ENCODE measurements around the gene TMA16. TPM values are rescaled to one million over a fixed set of nuclear protein-coding genes. Genes with fewer than 3 reads are reported as not detected.

The TMA16 gene
- total RNA-seq, 1 donor from 2014 or later = 43.4 TPM

DNA sequence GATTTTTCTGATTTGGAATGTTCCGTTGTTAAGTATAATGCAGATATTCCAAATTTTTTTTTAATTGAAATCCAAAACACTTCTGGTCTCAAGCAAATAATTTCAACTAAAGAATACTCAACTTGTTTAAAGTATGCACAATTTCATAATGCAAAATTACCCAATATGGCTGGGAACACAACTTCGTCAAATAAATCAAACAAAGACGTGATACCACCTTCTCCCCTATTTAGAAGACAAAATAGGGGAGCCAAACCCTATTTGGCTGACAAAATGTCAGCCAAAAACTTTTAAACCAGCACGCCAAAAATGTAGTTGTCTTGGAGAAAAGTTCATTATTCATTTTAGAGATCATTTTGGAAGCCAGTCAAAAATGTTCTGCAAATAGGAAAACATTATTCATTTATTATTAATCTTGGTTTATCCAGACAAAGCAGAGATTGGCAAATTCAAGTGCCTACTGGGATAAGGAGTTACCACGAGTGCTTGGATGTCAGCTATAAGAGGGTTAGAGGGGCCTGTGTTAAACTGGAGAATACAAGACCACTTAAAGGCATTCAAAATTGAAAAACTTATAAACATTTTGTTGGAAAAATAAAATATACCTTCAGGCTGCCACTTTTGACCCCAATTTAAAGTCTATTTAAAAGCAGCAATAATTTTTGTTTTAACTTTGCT lies 17.6 kb upstream of the TMA16 start:
- TF ChIP-seq, protein P1, sequence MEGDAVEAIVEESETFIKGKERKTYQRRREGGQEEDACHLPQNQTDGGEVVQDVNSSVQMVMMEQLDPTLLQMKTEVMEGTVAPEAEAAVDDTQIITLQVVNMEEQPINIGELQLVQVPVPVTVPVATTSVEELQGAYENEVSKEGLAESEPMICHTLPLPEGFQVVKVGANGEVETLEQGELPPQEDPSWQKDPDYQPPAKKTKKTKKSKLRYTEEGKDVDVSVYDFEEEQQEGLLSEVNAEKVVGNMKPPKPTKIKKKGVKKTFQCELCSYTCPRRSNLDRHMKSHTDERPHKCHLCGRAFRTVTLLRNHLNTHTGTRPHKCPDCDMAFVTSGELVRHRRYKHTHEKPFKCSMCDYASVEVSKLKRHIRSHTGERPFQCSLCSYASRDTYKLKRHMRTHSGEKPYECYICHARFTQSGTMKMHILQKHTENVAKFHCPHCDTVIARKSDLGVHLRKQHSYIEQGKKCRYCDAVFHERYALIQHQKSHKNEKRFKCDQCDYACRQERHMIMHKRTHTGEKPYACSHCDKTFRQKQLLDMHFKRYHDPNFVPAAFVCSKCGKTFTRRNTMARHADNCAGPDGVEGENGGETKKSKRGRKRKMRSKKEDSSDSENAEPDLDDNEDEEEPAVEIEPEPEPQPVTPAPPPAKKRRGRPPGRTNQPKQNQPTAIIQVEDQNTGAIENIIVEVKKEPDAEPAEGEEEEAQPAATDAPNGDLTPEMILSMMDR (IDR thresholded peaks at IDR 0.05; ENCODE audit: insufficient read depth, low read length, severe bottlenecking) = no peak
- no peak for FAIRE-seq

DNA sequence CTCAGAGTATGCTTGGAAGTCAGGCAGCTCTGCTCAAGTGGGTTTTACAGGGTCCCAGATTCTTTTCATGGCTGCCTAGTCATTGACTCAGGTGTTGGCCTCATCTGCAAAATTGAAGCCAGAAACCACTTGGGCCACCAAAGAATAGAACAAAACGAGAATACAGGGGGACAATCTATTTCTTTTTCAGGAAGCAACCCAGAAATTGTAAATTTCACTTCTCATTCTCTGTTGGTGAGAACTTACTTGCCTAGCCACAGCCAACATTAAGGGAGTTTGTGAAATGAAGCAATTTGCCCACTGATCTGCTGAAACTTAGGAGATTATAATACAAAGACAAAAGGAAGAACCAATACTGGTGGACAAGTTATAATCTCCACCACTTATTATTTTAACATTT lies 12.3 kb upstream of the TMA16 start:
- FAIRE-seq (no peak), DNase-seq (ENCODE audit: low read depth) (no peak)
- H3K36me3 ChIP-seq (ENCODE audit: control insufficient read depth, insufficient read depth, low read length) = no peaks in the 10 kb centered on the region
- TF ChIP-seq, protein P1 (IDR thresholded peaks at IDR 0.05; ENCODE audit: insufficient read depth, low read length, severe bottlenecking) = no peak
- no peaks in the 10 kb centered on the region for H3K27me3 ChIP-seq (ENCODE audit: control insufficient read depth, insufficient read depth, low read length)
- H3K4me3 ChIP-seq (ENCODE audit: low read depth, low read length) = no peak overlapping the region

More for the DNA sequence above, 17.6 kb upstream of the TMA16 start:
- no peaks in the 10 kb centered on the region for H3K36me3 ChIP-seq (ENCODE audit: control insufficient read depth, insufficient read depth, low read length)
- no peak overlapping the region for H3K4me3 ChIP-seq (ENCODE audit: low read depth, low read length)
- DNase-seq (ENCODE audit: low read depth) = no peak
- H3K27me3 ChIP-seq (ENCODE audit: control insufficient read depth, insufficient read depth, low read length) = no peaks in the 10 kb centered on the region

DNA sequence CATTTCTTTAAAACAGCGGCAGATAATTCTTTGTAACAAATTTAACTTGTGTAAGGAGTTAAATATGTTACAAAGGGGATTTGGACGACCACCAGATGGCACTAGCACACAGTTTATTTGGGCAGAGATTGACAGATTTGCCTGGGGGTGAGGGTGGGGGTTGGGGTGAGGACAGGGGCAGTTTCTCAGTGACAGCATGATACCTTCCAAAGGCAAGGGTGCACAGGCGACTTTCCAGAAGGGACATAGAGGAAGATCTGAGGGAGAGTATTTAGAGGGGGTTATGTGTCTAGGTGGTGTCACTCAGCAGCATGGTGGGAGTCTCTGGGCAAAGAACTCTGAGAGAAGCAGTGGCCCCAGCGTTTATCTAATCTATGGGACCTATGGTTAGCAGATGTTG lies 9.6 kb upstream of the TMA16 start:
- DNase-seq (ENCODE audit: low read depth) = peak; percentile 44
- no peak for FAIRE-seq

DNA sequence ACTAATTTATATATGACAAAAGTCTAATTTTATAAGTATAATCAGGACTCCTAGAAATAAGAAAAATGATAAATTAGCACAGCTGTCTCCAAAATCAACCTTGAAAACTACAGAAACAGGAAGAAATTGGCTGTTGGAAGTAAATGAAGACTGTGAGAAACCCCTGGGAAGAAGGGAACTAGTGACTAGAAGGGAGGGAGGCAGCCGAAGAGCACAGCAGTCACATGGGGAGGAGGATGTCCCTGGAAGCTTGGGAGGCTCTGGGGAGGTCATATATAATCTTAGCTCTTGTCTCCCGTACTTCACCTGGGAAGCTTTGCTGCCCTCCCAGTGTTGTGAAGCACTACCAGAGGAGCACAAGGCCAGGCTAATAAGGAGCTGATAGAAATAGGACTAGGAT lies 8.9 kb upstream of the TMA16 start:
- DNase-seq (ENCODE audit: low read depth) (no peak), FAIRE-seq (no peak)
- TF ChIP-seq, protein P1 (IDR thresholded peaks at IDR 0.05; ENCODE audit: insufficient read depth, low read length, severe bottlenecking) = no peak
- H3K4me3 ChIP-seq (ENCODE audit: low read depth, low read length) = no peak overlapping the region
- no peaks in the 10 kb centered on the region for H3K36me3 ChIP-seq (ENCODE audit: control insufficient read depth, insufficient read depth, low read length)
- H3K27me3 ChIP-seq (ENCODE audit: control insufficient read depth, insufficient read depth, low read length) = no peaks in the 10 kb centered on the region

More for the DNA sequence above, 9.6 kb upstream of the TMA16 start:
- no peaks in the 10 kb centered on the region for H3K27me3 ChIP-seq (ENCODE audit: control insufficient read depth, insufficient read depth, low read length)
- TF ChIP-seq, protein P1 (IDR thresholded peaks at IDR 0.05; ENCODE audit: insufficient read depth, low read length, severe bottlenecking) = peak; percentile 30
- no peak overlapping the region for H3K4me3 ChIP-seq (ENCODE audit: low read depth, low read length)
- H3K36me3 ChIP-seq (ENCODE audit: control insufficient read depth, insufficient read depth, low read length) = no peaks in the 10 kb centered on the region

DNA sequence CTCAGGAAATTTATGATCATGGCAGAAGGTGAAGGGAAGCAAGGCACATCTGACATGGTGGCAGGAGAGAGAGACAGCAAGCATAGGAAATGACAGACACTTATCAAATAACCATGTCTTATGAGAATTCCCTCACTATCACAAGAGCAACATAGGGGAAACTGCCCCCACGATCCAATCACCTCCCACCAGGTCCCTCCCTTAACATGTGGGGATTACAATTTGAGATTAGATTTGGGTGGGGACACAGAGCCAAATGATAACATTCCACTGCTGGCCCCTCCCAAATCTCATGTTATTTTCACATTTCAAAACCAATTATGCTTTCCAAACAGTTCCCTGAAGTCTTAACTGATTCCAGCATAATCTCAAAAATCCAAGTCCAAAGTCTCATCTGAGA lies 8.2 kb upstream of the TMA16 start:
- DNase-seq (ENCODE audit: low read depth) (no peak), FAIRE-seq (no peak)
- no peaks in the 10 kb centered on the region for H3K36me3 ChIP-seq (ENCODE audit: control insufficient read depth, insufficient read depth, low read length)
- no peak overlapping the region for H3K4me3 ChIP-seq (ENCODE audit: low read depth, low read length)
- TF ChIP-seq, protein P1 (IDR thresholded peaks at IDR 0.05; ENCODE audit: insufficient read depth, low read length, severe bottlenecking) = no peak
- no peaks in the 10 kb centered on the region for H3K27me3 ChIP-seq (ENCODE audit: control insufficient read depth, insufficient read depth, low read length)

DNA sequence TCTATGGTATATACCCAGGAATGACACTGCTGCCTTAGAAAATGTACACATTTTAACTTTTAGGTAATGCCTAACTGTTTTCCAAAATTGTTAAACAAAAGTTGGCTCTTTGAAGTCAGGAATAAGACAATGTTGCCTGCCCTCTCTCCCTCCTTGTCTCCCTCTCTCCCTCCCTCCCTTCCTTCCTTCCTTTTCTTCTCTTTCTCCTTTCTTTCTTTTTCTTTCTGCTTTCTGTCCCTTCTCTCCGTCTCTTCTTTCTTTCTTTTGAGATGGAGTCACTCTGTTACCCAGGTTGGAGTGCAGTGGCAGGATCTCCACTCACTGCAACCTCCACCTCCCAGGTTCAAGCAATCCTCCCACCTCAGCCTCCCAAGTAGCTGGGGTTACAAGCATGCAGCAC lies 4.6 kb upstream of the TMA16 start:
- FAIRE-seq = no peak
- no peaks in the 10 kb centered on the region for H3K36me3 ChIP-seq (ENCODE audit: control insufficient read depth, insufficient read depth, low read length)
- DNase-seq (ENCODE audit: low read depth) = no peak
- H3K27me3 ChIP-seq (ENCODE audit: control insufficient read depth, insufficient read depth, low read length) = no peaks in the 10 kb centered on the region
- TF ChIP-seq, protein P1 (IDR thresholded peaks at IDR 0.05; ENCODE audit: insufficient read depth, low read length, severe bottlenecking) = no peak
- H3K4me3 ChIP-seq (ENCODE audit: low read depth, low read length) = no peak overlapping the region

All from bronchial epithelial cell (primary cell).